ENCODE results near the gene EPHA3. TPM values are rescaled to one million over a fixed set of nuclear protein-coding genes. Genes with fewer than 3 reads are reported as not detected.

EPHA3 gene
- total RNA-seq, 4 donors from 2014 or later, result 5.6 to 63.0 (median 16.6) TPM

GRCh38 chr3:89234620-89235019 is 127.2 kb downstream of the EPHA3 start:
- H3K36me3 ChIP-seq, result no peaks in the 10 kb centered on the region
- H3K27ac ChIP-seq, result no peak overlapping the region
- DNase-seq, result no peak
- no peaks in the 10 kb centered on the region for H3K27me3 ChIP-seq
- TF ChIP-seq POLR2A (IDR thresholded peaks at IDR 0.05) (no peak), CTCF (IDR thresholded peaks at IDR 0.05) (no peak)
- H3K4me1 ChIP-seq, result no peaks in the 10 kb centered on the region
- H3K4me3 ChIP-seq, result no peak overlapping the region
- H3K9me3 ChIP-seq, result no peaks in the 10 kb centered on the region
- intact Hi-C loops (cut with DNase I; ENCODE audit: low total_unique reads), result no loop called here

- Histone ChIP-seq H3K4me3 (no peak overlapping the region), H3K4me1 (no peaks in the 10 kb centered on the region), H3K27me3 (no peaks in the 10 kb centered on the region), H3K36me3 (no peaks in the 10 kb centered on the region), H3K9me3 (no peaks in the 10 kb centered on the region), H3K27ac (no peak overlapping the region)
- no peak for DNase-seq
- no peak for TF ChIP-seq POLR2A (IDR thresholded peaks at IDR 0.05)
- no peak for TF ChIP-seq CTCF (IDR thresholded peaks at IDR 0.05)
- intact Hi-C loops (cut with DNase I; ENCODE audit: low total_unique reads), result no loop called here
These were observed 131.4 kb downstream of the EPHA3 start for GRCh38 chr3:89238846-89239245.

GRCh38 chr3:89239774-89240173 is 132.4 kb downstream of the EPHA3 start:
- no peak for DNase-seq
- TF ChIP-seq CTCF (IDR thresholded peaks at IDR 0.05) (no peak), POLR2A (IDR thresholded peaks at IDR 0.05) (no peak)
- intact Hi-C loops (cut with DNase I; ENCODE audit: low total_unique reads), result no loop called here

GRCh38 chr3:89245612-89246011 is 138.2 kb downstream of the EPHA3 start:
- intact Hi-C loops (cut with DNase I; ENCODE audit: low total_unique reads), result no loop called here
- H3K36me3 ChIP-seq, result no peaks in the 10 kb centered on the region
- H3K4me1 ChIP-seq, result no peaks in the 10 kb centered on the region
- no peak overlapping the region for H3K4me3 ChIP-seq
- no peaks in the 10 kb centered on the region for H3K9me3 ChIP-seq
- no peak for DNase-seq
- TF ChIP-seq POLR2A (IDR thresholded peaks at IDR 0.05), result no peak
- TF ChIP-seq CTCF (IDR thresholded peaks at IDR 0.05), result no peak
- no peak overlapping the region for H3K27ac ChIP-seq
- H3K27me3 ChIP-seq, result no peaks in the 10 kb centered on the region

More at GRCh38 chr3:89239774-89240173, 132.4 kb downstream of the EPHA3 start:
- Histone ChIP-seq H3K4me1 (no peaks in the 10 kb centered on the region), H3K36me3 (no peaks in the 10 kb centered on the region), H3K4me3 (no peak overlapping the region), H3K27me3 (no peaks in the 10 kb centered on the region), H3K9me3 (no peaks in the 10 kb centered on the region), H3K27ac (no peak overlapping the region)

- intact Hi-C loops (cut with DNase I; ENCODE audit: low total_unique reads), result no loop called here
- Histone ChIP-seq H3K9me3 (no peaks in the 10 kb centered on the region), H3K27me3 (no peaks in the 10 kb centered on the region), H3K27ac (no peak overlapping the region), H3K4me3 (no peak overlapping the region), H3K4me1 (no peaks in the 10 kb centered on the region), H3K36me3 (no peaks in the 10 kb centered on the region)
- DNase-seq, result no peak
- TF ChIP-seq POLR2A (IDR thresholded peaks at IDR 0.05) (no peak), CTCF (IDR thresholded peaks at IDR 0.05) (no peak)
These were observed 138.9 kb downstream of the EPHA3 start for GRCh38 chr3:89246326-89246725.
